ENCODE results near the gene MAVS.
"Not testable (repeated sequence)": the region's sequence is repeated elsewhere in the genome, so short reads cannot be mapped to it uniquely, and the experiment has no call there.

MAVS gene

DNA sequence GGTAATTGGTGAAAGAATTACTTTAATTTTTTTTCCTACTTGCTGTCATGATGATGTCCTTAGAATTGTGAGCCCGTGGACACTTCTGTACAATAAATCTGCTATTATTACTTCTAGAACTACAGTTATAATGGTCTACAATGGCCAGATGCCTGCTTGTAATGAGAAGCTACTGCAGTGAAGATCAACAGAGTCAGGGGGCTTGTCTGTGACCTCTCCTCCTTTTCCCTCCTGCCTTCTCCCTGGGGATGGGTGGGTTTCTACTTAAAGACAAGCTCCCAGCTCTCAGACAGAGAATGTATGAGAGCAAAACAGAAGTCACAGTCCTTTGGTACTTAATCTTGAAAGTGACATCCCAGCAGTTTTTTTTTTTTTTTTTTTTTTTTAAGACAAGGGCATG lies 29.4 kb downstream of the MAVS start:
- peak overlapping the region; percentile 78 for H3K27ac Mint-ChIP-seq
- H3K27me3 Mint-ChIP-seq (ENCODE audit: low read depth, poor library complexity), result no peaks in the 10 kb centered on the region
- H3K4me3 Mint-ChIP-seq, result no peak overlapping the region
- no peaks in the 10 kb centered on the region for H3K9me3 Mint-ChIP-seq
- DNase-seq, result peak; percentile 18
- H3K36me3 Mint-ChIP-seq (ENCODE audit: low read depth), result peaks cover 65% of the 10 kb centered on the region
- peaks cover 23% of the 10 kb centered on the region for H3K4me1 Mint-ChIP-seq
- TF ChIP-seq, protein P1, sequence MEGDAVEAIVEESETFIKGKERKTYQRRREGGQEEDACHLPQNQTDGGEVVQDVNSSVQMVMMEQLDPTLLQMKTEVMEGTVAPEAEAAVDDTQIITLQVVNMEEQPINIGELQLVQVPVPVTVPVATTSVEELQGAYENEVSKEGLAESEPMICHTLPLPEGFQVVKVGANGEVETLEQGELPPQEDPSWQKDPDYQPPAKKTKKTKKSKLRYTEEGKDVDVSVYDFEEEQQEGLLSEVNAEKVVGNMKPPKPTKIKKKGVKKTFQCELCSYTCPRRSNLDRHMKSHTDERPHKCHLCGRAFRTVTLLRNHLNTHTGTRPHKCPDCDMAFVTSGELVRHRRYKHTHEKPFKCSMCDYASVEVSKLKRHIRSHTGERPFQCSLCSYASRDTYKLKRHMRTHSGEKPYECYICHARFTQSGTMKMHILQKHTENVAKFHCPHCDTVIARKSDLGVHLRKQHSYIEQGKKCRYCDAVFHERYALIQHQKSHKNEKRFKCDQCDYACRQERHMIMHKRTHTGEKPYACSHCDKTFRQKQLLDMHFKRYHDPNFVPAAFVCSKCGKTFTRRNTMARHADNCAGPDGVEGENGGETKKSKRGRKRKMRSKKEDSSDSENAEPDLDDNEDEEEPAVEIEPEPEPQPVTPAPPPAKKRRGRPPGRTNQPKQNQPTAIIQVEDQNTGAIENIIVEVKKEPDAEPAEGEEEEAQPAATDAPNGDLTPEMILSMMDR (IDR thresholded peaks at IDR 0.05), result no peak

DNA sequence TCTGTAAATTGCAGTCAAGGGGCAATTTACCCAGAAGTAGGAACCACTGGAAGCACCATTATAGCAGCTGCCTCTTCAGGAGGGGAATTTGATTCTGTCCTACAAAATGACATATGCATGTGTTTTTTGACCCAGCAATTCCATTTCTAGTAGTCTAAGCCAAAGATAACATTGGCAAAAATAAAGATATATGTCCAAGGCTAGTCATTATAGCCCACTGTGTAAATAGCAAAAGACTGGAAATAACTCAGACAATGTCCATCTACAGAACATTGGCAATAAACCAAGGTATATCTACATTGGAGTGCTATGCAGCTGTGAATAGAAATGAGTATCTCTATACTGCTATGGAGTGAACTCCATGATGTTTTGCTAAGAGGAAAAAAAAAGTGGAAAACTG lies 30.0 kb downstream of the MAVS start:
- H3K27ac Mint-ChIP-seq, result peak overlapping the region; percentile 78
- peaks cover 23% of the 10 kb centered on the region for H3K4me1 Mint-ChIP-seq
- no peaks in the 10 kb centered on the region for H3K9me3 Mint-ChIP-seq

DNA sequence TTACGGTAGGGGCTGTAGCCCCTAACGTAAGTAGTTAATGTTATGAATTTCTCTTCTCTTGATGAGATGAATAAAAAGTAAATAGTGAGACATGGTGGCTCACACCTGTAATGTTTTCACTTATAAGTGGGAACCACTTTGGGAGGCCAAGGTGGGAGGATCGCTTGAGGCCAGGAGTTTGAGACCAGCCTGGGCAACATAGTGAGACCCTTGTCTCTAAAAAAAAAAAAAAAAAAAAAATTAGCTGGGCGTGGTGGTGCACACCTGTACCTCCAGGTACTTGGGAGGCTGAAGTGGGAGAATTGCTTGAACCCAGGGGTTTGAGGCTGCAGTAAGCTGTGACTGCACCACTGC lies 32.3 kb downstream of the MAVS start:
- Mint-ChIP-seq H3K4me1 (peaks cover 21% of the 10 kb centered on the region), H3K27ac (peak overlapping the region; percentile 83), H3K36me3 (ENCODE audit: low read depth) (peaks cover 56% of the 10 kb centered on the region)
- not testable (repeated sequence) for H3K4me3 Mint-ChIP-seq; H3K9me3 Mint-ChIP-seq; H3K27me3 Mint-ChIP-seq (ENCODE audit: low read depth, poor library complexity); DNase-seq

More for the DNA sequence above, 30.0 kb downstream of the MAVS start:
- H3K4me3 Mint-ChIP-seq, result no peak overlapping the region
- H3K36me3 Mint-ChIP-seq (ENCODE audit: low read depth), result peaks cover 66% of the 10 kb centered on the region
- DNase-seq, result no peak
- TF ChIP-seq, protein P1 (IDR thresholded peaks at IDR 0.05), result no peak
- no peaks in the 10 kb centered on the region for H3K27me3 Mint-ChIP-seq (ENCODE audit: low read depth, poor library complexity)

DNA sequence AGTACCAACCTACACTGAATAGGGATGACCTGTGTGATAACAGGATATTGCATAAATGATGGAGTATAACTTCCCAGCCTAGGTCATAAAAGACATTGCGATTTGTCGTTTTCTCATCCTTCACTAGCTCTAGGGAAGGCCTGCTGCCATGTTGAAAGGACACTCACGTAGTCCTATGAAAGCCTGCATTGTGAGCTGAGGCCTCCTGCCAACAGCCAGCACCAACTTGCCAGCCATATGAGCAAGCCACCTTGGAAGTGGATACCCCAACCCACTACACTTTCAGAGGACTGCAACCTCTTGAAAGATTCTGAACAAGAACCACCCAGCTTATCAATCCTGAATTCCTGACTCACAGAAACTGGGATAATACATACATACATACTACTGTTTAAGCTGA lies 39.1 kb downstream of the MAVS start:
- Mint-ChIP-seq H3K4me1 (peaks cover 24% of the 10 kb centered on the region), H3K27me3 (ENCODE audit: low read depth, poor library complexity) (peaks cover 2% of the 10 kb centered on the region), H3K9me3 (peaks cover 6% of the 10 kb centered on the region), H3K36me3 (ENCODE audit: low read depth) (peaks cover 40% of the 10 kb centered on the region), H3K4me3 (no peak overlapping the region), H3K27ac (no peak overlapping the region)
- TF ChIP-seq, protein P1 (IDR thresholded peaks at IDR 0.05), result no peak
- no peak for DNase-seq

DNA sequence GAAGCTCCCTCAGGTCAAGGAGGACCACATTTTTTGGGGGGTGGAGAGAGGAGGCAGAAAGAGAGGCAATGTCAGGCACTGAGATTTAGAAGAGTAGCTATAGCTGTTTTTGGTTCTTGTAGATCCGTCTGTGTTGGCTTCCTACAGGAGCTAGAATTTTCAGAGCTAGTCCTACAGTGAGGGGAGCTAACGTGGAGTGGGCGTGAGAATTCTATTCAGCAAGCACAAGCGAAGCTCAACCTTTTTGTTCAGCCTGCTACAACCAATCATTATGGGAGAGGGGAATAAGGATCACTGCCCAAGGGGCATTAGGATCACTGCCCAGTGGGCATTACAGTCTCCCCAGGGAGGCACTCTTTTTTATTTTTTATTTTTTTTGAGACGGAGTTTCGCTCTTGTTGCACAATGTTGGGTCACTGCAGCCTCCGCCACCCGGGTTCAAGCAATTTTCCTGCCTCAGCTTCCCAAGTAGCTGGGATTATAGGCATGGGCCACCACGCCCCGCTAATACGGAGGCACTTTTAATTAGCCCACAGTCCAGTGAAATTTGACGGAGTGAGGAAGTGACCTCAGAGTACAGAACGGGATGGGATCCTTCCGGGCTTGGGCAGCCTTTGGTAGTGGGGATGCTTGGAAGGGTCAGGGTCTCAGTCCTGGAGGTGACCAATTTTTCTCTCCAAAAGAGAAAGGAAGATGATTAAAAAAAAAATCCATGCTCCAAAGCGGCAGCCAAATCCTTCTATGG lies 41.4 kb downstream of the MAVS start:
- H3K27me3 Mint-ChIP-seq (ENCODE audit: low read depth, poor library complexity), result no peaks in the 10 kb centered on the region
- TF ChIP-seq, protein P1 (IDR thresholded peaks at IDR 0.05), result no peak
- peaks cover 37% of the 10 kb centered on the region for H3K36me3 Mint-ChIP-seq (ENCODE audit: low read depth)
- peaks cover 47% of the 10 kb centered on the region for H3K4me1 Mint-ChIP-seq
- H3K4me3 Mint-ChIP-seq, result peak overlapping the region; percentile 91
- no peaks in the 10 kb centered on the region for H3K9me3 Mint-ChIP-seq
- peak overlapping the region; percentile 97 for H3K27ac Mint-ChIP-seq
- no peak for DNase-seq

DNA sequence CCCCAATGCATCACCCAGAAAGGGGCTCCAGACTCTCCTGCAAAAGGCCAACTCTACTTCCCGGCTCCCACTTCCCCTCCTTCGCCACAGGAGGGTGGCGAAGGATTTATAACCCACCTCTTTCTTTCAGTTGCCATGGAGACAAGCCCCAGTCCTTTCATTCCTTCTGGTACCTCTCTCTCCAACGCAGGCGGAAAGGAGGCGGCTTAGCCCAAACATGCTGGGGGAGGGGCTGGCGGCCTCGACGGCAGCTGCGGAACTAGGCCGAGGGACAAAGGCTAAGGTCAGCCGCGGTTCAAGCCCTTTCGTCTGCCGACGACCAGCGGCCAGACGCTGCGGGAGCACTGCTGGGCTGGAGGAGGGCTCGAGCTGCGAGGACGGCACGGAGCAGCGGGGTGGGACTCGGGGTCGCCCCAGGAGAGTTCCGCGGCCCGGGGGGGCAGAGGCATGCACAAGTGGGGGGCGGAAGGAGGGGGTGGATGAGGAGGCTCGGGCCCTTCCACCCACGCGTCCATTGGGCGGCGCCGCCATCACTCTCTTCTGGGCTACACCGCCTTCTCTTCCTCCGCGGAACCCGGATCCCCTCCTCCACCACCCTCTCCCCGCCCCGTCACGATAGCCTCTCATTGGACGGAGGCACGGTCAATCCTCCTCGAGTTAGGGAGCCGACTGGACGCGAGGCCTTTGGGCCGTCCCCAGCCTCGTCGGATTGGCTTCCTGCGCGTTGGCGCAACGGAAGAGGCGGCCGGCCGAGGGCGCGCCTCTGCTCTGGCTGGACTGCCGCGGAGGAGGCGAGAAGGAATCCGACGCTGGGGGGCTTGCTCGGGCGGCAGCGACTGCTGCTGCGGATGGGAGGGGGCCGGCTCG lies 42.2 kb downstream of the MAVS start, which contains the start of gene PANK2:
Gene PANK2, plus strand, starts transcription at position 766 of the 867 bp plus-strand sequence.
- Mint-ChIP-seq H3K4me1 (peaks cover 50% of the 10 kb centered on the region), H3K4me3 (peak within 1 kb of the TSS; percentile 99), H3K9me3 (no peaks in the 10 kb centered on the region), H3K27me3 (ENCODE audit: low read depth, poor library complexity) (no peaks in the 10 kb centered on the region), H3K27ac (peak within 1 kb of the TSS; percentile 99), H3K36me3 (ENCODE audit: low read depth) (peaks cover 43% of the 10 kb centered on the region)
- DNase-seq, result peak; percentile 97
- TF ChIP-seq, protein P1 (IDR thresholded peaks at IDR 0.05), result peak; percentile 35

All from nephron progenitor cell (in vitro differentiated cells).